IMR-90 (cell line): ENCODE measurements around the gene CHM. TPM values are rescaled to one million over a fixed set of nuclear protein-coding genes. Genes with fewer than 3 reads are reported as not detected.
"Not testable (repeated sequence)": the region's sequence is repeated elsewhere in the genome, so short reads cannot be mapped to it uniquely, and the experiment has no call there.

Experiments
- ATAC-seq: fragments of 200-7000 bp; cut with Tn5 transposase; 2 replicates; pipeline ENCODE4 v1.9.1; 2020; ENCODE audit warnings: low read depth, mild to moderate bottlenecking, moderate library complexity
- BruUV-seq: library from RNA; stranded (reverse); fragments of 400-500 nt; replicated peaks from 2 replicates; lab custom pipeline; 2021; lab: Mats Ljungman, UMichigan
- CTCF ChIA-PET: fragments of 300-600 bp; formaldehyde crosslinking; extraction: SDS; loops from one replicate; lab custom pipeline; 2021; ENCODE audit warnings: antibody characterized with exemption; lab: Yijun Ruan, JAX
- POLR2A ChIA-PET: fragments of 300-600 bp; sonication (Branson Sonifier 250); formaldehyde crosslinking; loops from one replicate; lab custom pipeline; 2022; ENCODE audit warnings: antibody characterized with exemption; ENCODE audit not compliant: unreplicated experiment; lab: Charles Lee
- DNase-seq: peaks from one replicate; pipeline ENCODE4 v3.0.0; 2013
- H2AFZ ChIP-seq: replicated peaks from 2 replicates; pipeline ENCODE3; 2013; ENCODE audit warnings: low read length, mild to moderate bottlenecking; ENCODE audit not compliant: poor library complexity
- H2AK5ac ChIP-seq: 2 replicates; pipeline ENCODE4 v1.6.1; 2013; ENCODE audit warnings: low read depth, low read length, inconsistent platforms
- H2AK9ac ChIP-seq: replicated peaks from 2 replicates; pipeline ENCODE3; 2013; ENCODE audit warnings: mild to moderate bottlenecking, low read depth, low read length, moderate library complexity; ENCODE audit not compliant: poor library complexity
- H2BK120ac ChIP-seq: 2 replicates; pipeline ENCODE4 v1.6.1; 2013; ENCODE audit warnings: low read depth, low read length, inconsistent platforms
- H2BK15ac ChIP-seq: 3 replicates; pipeline ENCODE4 v1.6.1; 2013; ENCODE audit warnings: low read depth, low read length, inconsistent platforms
- H2BK20ac ChIP-seq: 2 replicates; pipeline ENCODE4 v1.6.1; 2013; ENCODE audit warnings: low read depth, mild to moderate bottlenecking, inconsistent platforms, low read length, moderate library complexity
- H2BK5ac ChIP-seq: 2 replicates; pipeline ENCODE4 v1.6.1; 2013; ENCODE audit warnings: mild to moderate bottlenecking, low read depth, low read length, inconsistent platforms; ENCODE audit not compliant: poor library complexity, severe bottlenecking
- H3K14ac ChIP-seq: replicated peaks from 2 replicates; pipeline ENCODE4 v1.6.1; 2013; ENCODE audit warnings: low read depth, low read length, inconsistent platforms
- H3K18ac ChIP-seq: 2 replicates; pipeline ENCODE4 v1.6.1; 2013; ENCODE audit warnings: low read depth, low read length, control low read depth
- H3K23ac ChIP-seq: 2 replicates; pipeline ENCODE4 v1.6.1; 2013; ENCODE audit warnings: low read depth, low read length, inconsistent platforms
- H3K27ac ChIP-seq: 2 replicates; pipeline ENCODE4 v1.5.1; 2013; ENCODE audit warnings: mild to moderate bottlenecking, control low read depth, low read length; ENCODE audit not compliant: insufficient read depth
- H3K27me3 ChIP-seq: 2 replicates; pipeline ENCODE4 v1.6.1; 2013; ENCODE audit warnings: low read length; ENCODE audit not compliant: control insufficient read depth, insufficient read depth
- H3K36me3 ChIP-seq: 2 replicates; pipeline ENCODE4 v1.6.1; 2013; ENCODE audit warnings: low read length, mixed read lengths; ENCODE audit not compliant: control insufficient read depth, insufficient read depth
- H3K4ac ChIP-seq: 2 replicates; pipeline ENCODE4 v1.6.1; 2013; ENCODE audit warnings: low read depth, low read length, inconsistent platforms
- H3K4me1 ChIP-seq: 2 replicates; pipeline ENCODE4 v1.6.1; 2013; ENCODE audit warnings: low read length, mixed read lengths; ENCODE audit not compliant: control insufficient read depth, insufficient read depth
- H3K4me2 ChIP-seq: 2 replicates; pipeline ENCODE4 v1.6.1; 2013; ENCODE audit warnings: low read depth, mild to moderate bottlenecking, control low read depth, low read length, moderate library complexity
- H3K4me3 ChIP-seq: 2 replicates; pipeline ENCODE4 v1.5.1; 2013; ENCODE audit warnings: low read depth, mild to moderate bottlenecking, control low read depth, low read length, moderate library complexity; ENCODE audit not compliant: insufficient read depth
- H3K56ac ChIP-seq: 2 replicates; pipeline ENCODE4 v1.6.1; 2013; ENCODE audit warnings: low read length, inconsistent platforms; ENCODE audit not compliant: insufficient read depth; ENCODE audit errors: extremely low read depth
- H3K79me1 ChIP-seq, 2 experiments: 2 replicates each; pipeline ENCODE4 v1.6.1; 2013; ENCODE audit warnings: low read length in 2 of 2, inconsistent platforms in 1 of 2, low read depth in 1 of 2
- H3K9ac ChIP-seq: 2 replicates; pipeline ENCODE4 v1.6.1; 2013; ENCODE audit warnings: low read depth, low read length, control low read depth
- H3K9me1 ChIP-seq: 2 replicates; pipeline ENCODE4 v1.6.1; 2013; ENCODE audit warnings: low read length, inconsistent platforms; ENCODE audit not compliant: insufficient read depth
- H3K9me3 ChIP-seq: 2 replicates; pipeline ENCODE4 v1.6.1; 2013; ENCODE audit warnings: low read length; ENCODE audit not compliant: control insufficient read depth, insufficient read depth
- H4K20me1 ChIP-seq: 2 replicates; pipeline ENCODE4 v1.6.1; 2013; ENCODE audit warnings: low read length, inconsistent platforms; ENCODE audit not compliant: insufficient read depth
- H4K5ac ChIP-seq: 2 replicates; pipeline ENCODE4 v1.6.1; 2013; ENCODE audit warnings: mild to moderate bottlenecking, low read depth, low read length, control low read depth
- H4K8ac ChIP-seq, 2 experiments: 2 replicates each; pipeline ENCODE4 v1.6.1; 2013; ENCODE audit warnings: low read depth in 2 of 2, low read length in 2 of 2, control low read depth in 1 of 2, inconsistent platforms in 1 of 2
- H4K91ac ChIP-seq: 2 replicates; pipeline ENCODE4 v1.6.1; 2013; ENCODE audit warnings: low read depth, low read length, inconsistent platforms; ENCODE audit not compliant: insufficient read depth
- BHLHE40 ChIP-seq: fragments of 150-350 bp; IDR thresholded peaks from 2 replicates; pipeline ENCODE4 v1.6.1; 2016; ENCODE audit warnings: mild to moderate bottlenecking, low read depth, low read length
- CEBPB ChIP-seq: IDR thresholded peaks from 2 replicates; pipeline ENCODE4 v1.6.1; 2012; ENCODE audit warnings: low read depth, low read length, improper control_type of control experiment
- CHD1 ChIP-seq: IDR thresholded peaks from 2 replicates; pipeline ENCODE4 v1.6.1; 2012; ENCODE audit warnings: low read depth, low read length, improper control_type of control experiment
- FOS ChIP-seq: fragments of 150-350 bp; IDR thresholded peaks from 2 replicates; pipeline ENCODE4 v1.6.1; 2016; ENCODE audit warnings: low read depth, low read length
- MAFK ChIP-seq: IDR thresholded peaks from 2 replicates; pipeline ENCODE4 v1.6.1; 2012; ENCODE audit warnings: low read depth, low read length, improper control_type of control experiment
- MXI1 ChIP-seq: IDR thresholded peaks from 2 replicates; pipeline ENCODE4 v1.6.1; 2012; ENCODE audit warnings: low read depth, mild to moderate bottlenecking, low read length, moderate library complexity, borderline replicate concordance
- NFE2L2 ChIP-seq: fragments of 150-350 bp; IDR thresholded peaks from 2 replicates; pipeline ENCODE4 v1.6.1; 2016; ENCODE audit warnings: low read depth, mild to moderate bottlenecking, low read length
- RCOR1 ChIP-seq: IDR thresholded peaks from 2 replicates; pipeline ENCODE4 v1.6.1; 2012; ENCODE audit warnings: mild to moderate bottlenecking, low read length, improper control_type of control experiment; ENCODE audit not compliant: insufficient replicate concordance
- RFX5 ChIP-seq: IDR thresholded peaks from 2 replicates; pipeline ENCODE4 v1.8.0; 2012; ENCODE audit warnings: low read depth, mild to moderate bottlenecking, low read length, moderate library complexity
- SMC3 ChIP-seq: fragments of 150-350 bp; IDR thresholded peaks from 2 replicates; pipeline ENCODE4 v1.6.1; 2016; ENCODE audit warnings: low read depth, mild to moderate bottlenecking, antibody characterized with exemption, low read length, moderate library complexity
- WGBS, 2 experiments: methylation state at CpG; one replicate each; pipeline versions ENCODE4 v1.1.5 to v1.1.7; 2013; ENCODE audit warnings: missing lambda C conversion rate in 2 of 2; ENCODE audit not compliant: insufficient read length in 1 of 2; ENCODE audit errors: extremely low coverage in 2 of 2; 5-methylcytosine and 5-hydroxymethylcytosine counted together
- dilution Hi-C: fragments of 300-500 bp; cut with HindIII; formaldehyde crosslinking; loops from one replicate; pipeline ENCODE4 v1.14.3; 2018; ENCODE audit warnings: low sequenced_read_pairs; ENCODE audit not compliant: unreplicated experiment
- in situ Hi-C: fragments of 300-500 bp; cut with MboI; formaldehyde crosslinking; loops from 3 replicates; pipeline ENCODE4 v1.14.3; 2019; ENCODE audit warnings: low sequenced_read_pairs, inconsistent platforms, mixed read lengths
- intact Hi-C: fragments of 100-400 bp; cut with micrococcal nuclease; formaldehyde crosslinking; loops from 2 replicates; pipeline ENCODE4 v1.10.0; 2022
- polyA plus RNA-seq, 3 experiments: library from polyadenylated mRNA; depleted of rRNA; stranded (reverse); fragments of >200 nt; gene quantifications; 2 replicates each; pipeline ENCODE4 v1.2.3, GENCODE V29; 2012; ENCODE audit warnings: low replicate concordance in 1 of 3
- total RNA-seq: library from RNA; depleted of rRNA; stranded (reverse); fragments of >200 nt; gene quantifications from 2 replicates; pipeline ENCODE4 v1.2.3, GENCODE V29; 2012
- TF ChIP-seq, protein P1 (sequence below): fragments of 150-350 bp; IDR thresholded peaks from 2 replicates; pipeline ENCODE4 v1.6.1; 2016; ENCODE audit warnings: low read depth, mild to moderate bottlenecking, low read length, moderate library complexity, borderline replicate concordance

Gene CHM
- total and polyA plus RNA-seq, 2 of the 4 experiments (the other 2 are of a cell fraction), result 11.9 to 21.7 TPM

GRCh38 chrX:85955510-85955909 lies 91.8 kb downstream of the CHM start:
- Histone ChIP-seq H3K14ac (no peak overlapping the region), H4K5ac (no peak overlapping the region), H4K91ac (no peak overlapping the region), H3K27me3 (no peaks in the 10 kb centered on the region), H3K4me3 (no peak overlapping the region), H2BK5ac (no peak overlapping the region), H3K9me1 (peaks cover 1% of the 10 kb centered on the region; the same call in 1 of the 2 replicates), H3K9me3 (no peaks in the 10 kb centered on the region), H4K8ac (no peak overlapping the region), H3K4ac (no peak overlapping the region), H3K4me2 (no peak overlapping the region), H2AFZ (no peak overlapping the region), H3K4me1 (no peaks in the 10 kb centered on the region), H2BK120ac (no peak overlapping the region), H2AK5ac (no peak overlapping the region), H3K27ac (no peak overlapping the region), H2BK15ac (no peak overlapping the region), H3K23ac (no peak overlapping the region), H4K20me1 (no peaks in the 10 kb centered on the region), H3K18ac (no peak overlapping the region), H3K79me1 (no peaks in the 10 kb centered on the region; a peak in 1 of 4 replicates), H3K36me3 (peaks cover 9% of the 10 kb centered on the region; the same call in 1 of the 2 replicates), H3K56ac (no peak overlapping the region), H2BK20ac (no peak overlapping the region), H2AK9ac (no peak overlapping the region), H3K9ac (no peak overlapping the region)
- ChIA-PET CTCF (no interaction called here), POLR2A (no interaction called here)
- ATAC-seq (no peak), DNase-seq (no peak)
- intact Hi-C loops (no loop called here), in situ Hi-C loops (no loop called here), dilution Hi-C loops (no loop called here)
- no TSS peak for BruUV-seq
- WGBS, 2 experiments, result no CpG with 5 or more reads among the region's 3 CpGs
- no peak for TF ChIP-seq MAFK
- TF ChIP-seq MXI1, result no peak
- no peak for TF ChIP-seq NFE2L2
- no peak for TF ChIP-seq FOS
- TF ChIP-seq CHD1, result no peak
- TF ChIP-seq, protein P1, sequence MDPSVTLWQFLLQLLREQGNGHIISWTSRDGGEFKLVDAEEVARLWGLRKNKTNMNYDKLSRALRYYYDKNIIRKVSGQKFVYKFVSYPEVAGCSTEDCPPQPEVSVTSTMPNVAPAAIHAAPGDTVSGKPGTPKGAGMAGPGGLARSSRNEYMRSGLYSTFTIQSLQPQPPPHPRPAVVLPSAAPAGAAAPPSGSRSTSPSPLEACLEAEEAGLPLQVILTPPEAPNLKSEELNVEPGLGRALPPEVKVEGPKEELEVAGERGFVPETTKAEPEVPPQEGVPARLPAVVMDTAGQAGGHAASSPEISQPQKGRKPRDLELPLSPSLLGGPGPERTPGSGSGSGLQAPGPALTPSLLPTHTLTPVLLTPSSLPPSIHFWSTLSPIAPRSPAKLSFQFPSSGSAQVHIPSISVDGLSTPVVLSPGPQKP, result no peak
- no peak for TF ChIP-seq RCOR1
- no peak for TF ChIP-seq RFX5
- TF ChIP-seq SMC3, result no peak
- TF ChIP-seq BHLHE40, result no peak
- no peak for TF ChIP-seq CEBPB

DNA sequence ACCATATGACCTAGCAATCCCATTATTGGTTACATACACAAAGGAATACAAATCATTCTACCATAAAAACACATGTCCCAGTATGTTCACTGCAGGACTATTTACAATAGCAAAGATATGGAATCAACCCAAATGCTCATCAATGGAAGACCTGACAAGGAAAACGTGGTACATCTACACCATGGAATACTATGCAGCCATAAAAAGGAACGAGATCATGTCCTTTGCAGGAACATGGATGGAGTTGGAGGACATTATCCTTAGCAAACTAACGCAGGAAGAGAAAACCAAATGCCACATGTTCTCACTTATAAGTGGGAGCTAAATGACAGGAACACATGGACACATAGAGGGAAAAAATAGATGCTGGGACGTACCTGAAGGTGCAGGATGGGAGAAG lies 102.6 kb downstream of the CHM start:
- H3K27me3 ChIP-seq, CTCF ChIA-PET, DNase-seq, H2BK15ac ChIP-seq, H2AK5ac ChIP-seq, H3K18ac ChIP-seq, ATAC-seq, H2BK5ac ChIP-seq, intact Hi-C loops, H2AFZ ChIP-seq, H3K4me3 ChIP-seq, H4K8ac ChIP-seq, H3K23ac ChIP-seq, dilution Hi-C loops, H3K4me1 ChIP-seq, H3K9me1 ChIP-seq, H4K5ac ChIP-seq, H3K56ac ChIP-seq, H3K79me1 ChIP-seq, POLR2A ChIA-PET, BruUV-seq, H3K9ac ChIP-seq, in situ Hi-C loops, H3K4ac ChIP-seq, H4K91ac ChIP-seq, H3K36me3 ChIP-seq, H2AK9ac ChIP-seq, H3K14ac ChIP-seq, H2BK20ac ChIP-seq, H2BK120ac ChIP-seq, H3K4me2 ChIP-seq, H3K27ac ChIP-seq, H4K20me1 ChIP-seq, H3K9me3 ChIP-seq: not testable (repeated sequence)
- no CpG with 5 or more reads among the region's 4 CpGs for WGBS, 2 experiments
